Erythroblast (primary cell): ENCODE data around the gene SEMA3F.

Experiments
- DNase-seq, 2 experiments: peaks; one replicate each; lab custom pipeline; 2025; lab: John Stamatoyannopoulos, UW
- GATA1 ChIP-seq: IDR thresholded peaks from 2 replicates; pipeline ENCODE4 v1.6.1; 2011; ENCODE audit warnings: low read depth, mild to moderate bottlenecking, control low read depth, low read length, moderate library complexity
- POLR2A ChIP-seq: IDR thresholded peaks from 2 replicates; pipeline ENCODE4 v1.6.1; 2011; ENCODE audit warnings: mild to moderate bottlenecking, low read length

The SEMA3F gene

GRCh38 chr3:50138266-50139200 lies 16.6 kb upstream of the SEMA3F start:
- no peak for TF ChIP-seq POLR2A
- TF ChIP-seq GATA1, result no peak
- DNase-seq, result no peak

DNA sequence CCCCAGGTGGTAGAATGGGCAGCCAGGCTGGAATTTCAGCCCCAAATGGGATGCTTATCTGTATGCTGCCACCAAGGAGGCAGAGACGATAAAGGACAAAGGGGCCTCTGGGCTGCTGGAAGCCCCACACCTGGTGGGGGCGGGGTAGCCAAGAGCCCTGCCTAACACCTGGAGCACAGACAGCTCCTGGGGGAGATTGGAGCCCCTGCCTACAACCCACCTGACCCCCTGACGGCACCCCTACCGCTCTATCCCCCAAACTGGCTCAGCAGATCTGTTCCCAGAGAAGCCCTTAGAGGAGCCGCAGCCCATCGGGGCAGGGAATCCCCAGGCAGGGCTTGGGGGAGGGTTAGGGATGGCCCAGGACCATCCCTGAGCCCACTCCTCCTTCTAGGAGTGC lies 15.8 kb upstream of the SEMA3F start:
- TF ChIP-seq GATA1 (no peak), POLR2A (no peak)
- no peak for DNase-seq

DNA sequence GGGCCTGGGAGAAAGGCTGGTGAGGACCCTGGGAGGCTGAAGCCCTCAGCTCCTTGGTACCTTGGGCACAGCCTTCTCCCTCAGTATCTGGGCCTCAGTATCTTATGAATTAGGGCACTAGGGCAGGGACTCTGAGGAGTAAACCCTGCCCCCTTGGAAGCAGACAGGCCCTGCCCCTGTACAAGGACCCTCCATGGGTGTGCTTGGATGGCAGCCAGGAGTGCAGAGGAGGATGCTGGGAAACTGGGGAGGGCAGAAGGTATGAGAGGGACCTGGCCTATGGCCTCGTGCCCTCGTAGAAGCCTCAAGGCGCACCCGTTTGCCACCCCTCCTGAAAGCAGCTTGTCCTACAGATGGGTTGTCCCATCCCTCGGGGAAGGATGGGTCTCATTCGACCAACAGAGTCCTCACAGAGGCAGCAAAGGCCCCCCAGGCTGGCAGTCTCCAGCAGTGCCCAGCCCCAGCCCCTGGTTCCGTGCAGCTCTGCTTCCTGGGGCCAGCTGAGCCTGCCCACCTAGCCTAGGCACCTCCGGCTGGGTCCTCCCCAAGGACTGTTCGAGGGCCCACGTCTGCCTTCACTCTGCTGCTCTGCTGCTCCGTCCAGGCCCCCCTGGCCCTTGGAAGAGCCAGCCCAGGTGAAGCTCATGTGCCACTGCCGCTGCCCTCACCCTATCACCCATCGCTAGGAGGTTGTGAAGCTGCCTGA lies 15.3 kb upstream of the SEMA3F start:
- no peak for DNase-seq
- TF ChIP-seq POLR2A (no peak), GATA1 (no peak)

DNA sequence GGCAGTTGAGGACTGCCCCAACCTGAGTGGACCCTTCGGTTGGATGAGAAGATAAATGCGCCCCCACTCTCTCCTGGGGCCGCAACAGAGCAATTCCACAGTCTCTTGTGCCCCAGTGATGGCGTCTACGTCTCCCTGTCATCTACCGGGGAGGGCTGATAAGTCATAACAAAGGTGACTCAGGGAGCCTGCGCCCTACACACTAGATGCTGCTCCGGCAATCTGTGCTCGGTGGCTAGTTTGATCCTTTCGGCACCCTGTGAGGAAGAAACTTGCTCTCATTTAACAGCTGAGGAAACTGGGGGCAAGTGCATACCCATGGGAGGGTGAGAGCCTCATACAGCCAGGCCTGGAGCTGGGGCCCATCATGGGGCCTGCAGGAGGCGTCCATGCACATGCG lies 14.1 kb upstream of the SEMA3F start:
- DNase-seq, result no peak
- TF ChIP-seq GATA1, result no peak
- TF ChIP-seq POLR2A, result no peak

- TF ChIP-seq GATA1 (no peak), POLR2A (no peak)
- DNase-seq, result no peak
Measured at GRCh38 chr3:50146316-50146901, 8.7 kb upstream of the SEMA3F start.

- no peak for DNase-seq
- TF ChIP-seq POLR2A (no peak), GATA1 (no peak)
Measured at GRCh38 chr3:50147016-50147415, 8.1 kb upstream of the SEMA3F start.

- DNase-seq, result no peak
- TF ChIP-seq POLR2A (no peak), GATA1 (no peak)
Measured at GRCh38 chr3:50147447-50147846, 7.7 kb upstream of the SEMA3F start.

DNA sequence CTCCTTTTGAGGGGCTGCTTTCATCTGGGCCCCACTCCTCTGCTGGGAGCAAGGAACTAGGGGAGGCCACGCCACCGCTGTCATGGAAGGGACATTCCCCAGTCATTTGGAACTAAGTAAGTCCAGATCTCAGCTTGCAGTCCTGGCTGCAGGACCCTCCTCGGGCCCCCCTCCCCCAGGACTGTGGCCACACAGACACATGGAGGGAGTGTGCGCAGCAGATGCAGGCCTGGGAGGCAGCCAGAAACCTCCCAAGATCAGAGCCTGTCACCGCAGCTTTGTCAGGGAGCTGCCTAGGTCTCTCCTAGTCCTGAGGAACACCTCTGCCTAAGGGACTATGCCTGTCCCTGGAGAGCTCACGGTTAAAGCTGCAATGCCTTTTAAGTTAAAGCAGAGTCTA lies 7.3 kb upstream of the SEMA3F start:
- no peak for DNase-seq
- TF ChIP-seq POLR2A, result no peak
- no peak for TF ChIP-seq GATA1

DNA sequence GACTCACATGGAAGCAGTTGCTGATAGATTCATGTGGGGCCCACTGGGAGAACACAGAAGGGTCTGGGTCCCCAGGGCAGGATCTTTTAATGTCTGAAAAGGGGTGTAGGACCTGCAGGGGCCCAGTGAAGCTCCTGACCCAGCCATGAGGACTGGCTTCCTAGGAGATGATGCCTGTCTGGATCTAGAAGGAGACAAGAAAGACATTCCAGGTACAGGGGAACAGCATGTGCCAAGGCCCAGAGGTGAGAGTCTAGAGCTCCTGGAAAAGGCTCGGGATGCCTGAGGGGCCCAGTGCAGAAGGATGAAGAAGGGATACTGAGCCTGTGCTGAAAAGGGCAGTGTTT lies 4.7 kb upstream of the SEMA3F start:
- TF ChIP-seq GATA1, result no peak
- no peak for TF ChIP-seq POLR2A
- DNase-seq, result no peak

DNA sequence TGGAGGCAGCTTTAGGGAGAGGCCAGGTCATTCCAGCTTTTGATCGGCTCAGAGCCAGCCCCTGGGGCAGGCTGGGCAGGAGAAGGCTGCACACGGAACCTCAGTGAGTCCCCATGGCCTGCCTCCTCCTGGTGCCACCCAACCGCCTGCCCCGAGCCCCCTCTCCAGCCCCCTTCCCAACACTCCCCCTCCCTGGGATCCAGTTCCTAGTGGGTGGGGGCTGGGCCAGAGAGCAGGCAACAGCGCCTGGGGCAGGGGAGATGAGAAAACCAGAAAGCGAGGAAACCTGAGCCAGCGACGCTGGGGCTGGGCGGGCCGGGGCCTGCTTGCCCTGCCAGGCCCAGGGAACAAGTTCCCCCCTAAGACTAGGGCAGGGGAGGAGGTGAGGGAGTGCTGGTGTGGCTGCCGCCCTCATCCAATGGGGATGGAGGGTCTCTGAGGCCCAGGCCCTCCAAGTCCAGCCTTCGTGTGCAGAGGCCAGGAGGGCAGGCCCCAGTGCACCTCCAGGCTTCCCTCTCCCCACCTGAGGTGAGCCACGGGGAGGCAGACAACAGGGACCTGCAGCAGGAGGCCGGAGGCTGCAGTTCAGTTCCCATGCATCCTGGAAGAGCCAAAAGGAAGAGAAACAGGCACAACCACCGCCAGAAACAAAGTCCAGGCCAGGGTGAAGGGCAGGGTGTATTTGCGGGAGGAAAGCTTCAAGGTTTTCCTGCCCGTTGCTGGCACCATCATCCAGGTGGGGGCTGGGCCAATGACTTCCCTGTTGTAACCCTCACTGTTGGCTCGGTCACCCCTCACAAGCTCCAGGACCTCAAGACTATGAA lies 4.0 kb upstream of the SEMA3F start:
- TF ChIP-seq POLR2A (no peak), GATA1 (no peak)
- no peak for DNase-seq

- no peak for TF ChIP-seq GATA1
- TF ChIP-seq POLR2A, result no peak
- DNase-seq, result no peak
Measured at GRCh38 chr3:50151728-50152127, 3.4 kb upstream of the SEMA3F start.

- no peak for TF ChIP-seq GATA1
- TF ChIP-seq POLR2A, result no peak
- no peak for DNase-seq
Measured at GRCh38 chr3:50153782-50154475, 1.2 kb upstream of the SEMA3F start.

- no peak for DNase-seq
- TF ChIP-seq POLR2A (no peak), GATA1 (no peak)
Measured at GRCh38 chr3:50154476-50154839, 666 bp upstream of the SEMA3F start.
